D721Med (cell line): ENCODE results near the gene PCNT.

Experiments
- DNase-seq: peaks from one replicate; pipeline ENCODE4 v3.0.0; 2011; ENCODE audit warnings: low spot score; ENCODE audit not compliant: insufficient read length
- FAIRE-seq: peaks from 2 replicates; lab custom pipeline; 2011; peaks lifted over from hg19 to GRCh38; lab: Jason Lieb, UNC
- CTCF ChIP-seq: IDR thresholded peaks from 2 replicates; pipeline ENCODE4 v1.5.1; 2012; ENCODE audit warnings: mild to moderate bottlenecking, control low read depth; ENCODE audit not compliant: insufficient read depth; ENCODE audit errors: missing control alignments

Gene PCNT

GRCh38 chr21:46285761-46286647, 38.0 kb upstream of the PCNT start, which contains the start of gene YBEY:
TSS of gene YBEY (plus strand) at chr21:46286342. CDS start at chr21:46286914, 572 bp downstream.
- DNase-seq (peak; percentile 79), FAIRE-seq (no peak)
- TF ChIP-seq CTCF, result peak; percentile 27

GRCh38 chr21:46286648-46287002, 37.3 kb upstream of the PCNT start:
- FAIRE-seq (no peak), DNase-seq (no peak)
- no peak for TF ChIP-seq CTCF

GRCh38 chr21:46287541-46287940, 36.4 kb upstream of the PCNT start:
- no peak for TF ChIP-seq CTCF
- no peak for FAIRE-seq

GRCh38 chr21:46289655-46290179, 34.2 kb upstream of the PCNT start:
- no peak for TF ChIP-seq CTCF
- DNase-seq, result no peak
- no peak for FAIRE-seq

More at GRCh38 chr21:46287541-46287940, 36.4 kb upstream of the PCNT start:
- DNase-seq, result no peak

- TF ChIP-seq CTCF, result no peak
- FAIRE-seq (no peak), DNase-seq (no peak)
Measured at GRCh38 chr21:46291561-46291960, 32.4 kb upstream of the PCNT start.

- TF ChIP-seq CTCF, result no peak
- FAIRE-seq (no peak), DNase-seq (no peak)
Measured at GRCh38 chr21:46294647-46295176, 29.2 kb upstream of the PCNT start.

- no peak for DNase-seq
- TF ChIP-seq CTCF, result no peak
- FAIRE-seq, result no peak
Measured at GRCh38 chr21:46295177-46295770, 28.7 kb upstream of the PCNT start.
